ENCODE results near the gene ASB10. TPM values are rescaled to one million over a fixed set of nuclear protein-coding genes. Genes with fewer than 3 reads are reported as not detected.

Gene ASB10
- total RNA-seq, 1 donor from 2014 or later = not detected

GRCh38 chr7:151211155-151211772 is 24.2 kb upstream of the ASB10 start:
- DNase-seq (ENCODE audit: low spot score) = no peak
- H3K4me3 Mint-ChIP-seq (ENCODE audit: unreplicated experiment) = no peak overlapping the region
- peaks cover 35% of the 10 kb centered on the region for H3K36me3 Mint-ChIP-seq (ENCODE audit: low read depth, unreplicated experiment)
- TF ChIP-seq CTCF (IDR thresholded peaks at IDR 0.05; ENCODE audit: unreplicated experiment) = no peak
- no peaks in the 10 kb centered on the region for H3K9me3 Mint-ChIP-seq (ENCODE audit: unreplicated experiment)
- H3K27me3 Mint-ChIP-seq (ENCODE audit: unreplicated experiment) = peaks cover 3% of the 10 kb centered on the region
- no peak overlapping the region for H3K27ac Mint-ChIP-seq (ENCODE audit: unreplicated experiment)
- no peaks in the 10 kb centered on the region for H3K4me1 Mint-ChIP-seq (ENCODE audit: unreplicated experiment)

DNA sequence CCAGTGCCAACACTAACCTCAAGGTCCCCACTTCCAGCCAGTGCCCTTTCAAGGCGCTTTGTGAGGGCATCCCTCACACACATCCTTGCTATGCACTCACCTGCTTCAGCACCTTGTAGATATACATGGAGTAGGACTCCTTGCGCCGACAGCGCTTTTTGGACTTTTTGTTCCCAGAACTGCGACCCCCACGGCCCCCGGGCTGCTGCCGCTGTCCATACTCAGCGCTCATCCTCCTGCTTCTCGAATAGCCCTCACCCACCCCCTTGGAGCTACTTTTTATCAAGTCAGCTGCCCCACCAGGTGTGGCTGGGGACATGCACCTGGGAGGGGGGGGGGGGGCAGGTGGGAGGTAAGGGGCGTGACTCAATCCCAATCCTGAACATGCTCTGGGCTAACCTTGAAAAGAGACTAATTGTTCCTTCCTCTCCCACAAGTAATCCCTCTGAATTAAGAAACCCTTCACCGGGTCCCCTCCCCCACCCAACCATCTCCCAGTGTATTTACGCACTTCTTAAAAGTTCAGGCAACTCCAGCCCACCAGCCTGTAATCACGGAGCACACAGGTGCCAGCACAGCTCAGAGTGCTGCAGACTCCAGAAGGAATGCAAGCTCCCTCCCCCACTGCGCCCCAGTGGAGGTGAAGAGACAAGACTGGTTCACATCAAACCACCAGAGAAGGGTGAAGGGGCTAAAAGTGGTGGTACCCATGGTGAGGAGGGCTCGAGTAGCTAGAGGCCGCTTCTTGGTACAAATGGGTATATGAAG is 23.2 kb upstream of the ASB10 start, which contains the start of gene H2BK1:
H2BK1 (minus strand) TSS at position 402 of the 768 bp plus-strand sequence; CDS start at position 232, 170 bp downstream.
- Mint-ChIP-seq H3K36me3 (ENCODE audit: low read depth, unreplicated experiment) (peaks cover 31% of the 10 kb centered on the region), H3K9me3 (ENCODE audit: unreplicated experiment) (no peaks in the 10 kb centered on the region), H3K27me3 (ENCODE audit: unreplicated experiment) (peaks cover 5% of the 10 kb centered on the region), H3K4me3 (ENCODE audit: unreplicated experiment) (peak within 1 kb of the TSS; percentile 2), H3K4me1 (ENCODE audit: unreplicated experiment) (no peaks in the 10 kb centered on the region), H3K27ac (ENCODE audit: unreplicated experiment) (peak within 1 kb of the TSS; percentile 55)
- no peak for DNase-seq (ENCODE audit: low spot score)
- TF ChIP-seq CTCF (IDR thresholded peaks at IDR 0.05; ENCODE audit: unreplicated experiment) = no peak

DNA sequence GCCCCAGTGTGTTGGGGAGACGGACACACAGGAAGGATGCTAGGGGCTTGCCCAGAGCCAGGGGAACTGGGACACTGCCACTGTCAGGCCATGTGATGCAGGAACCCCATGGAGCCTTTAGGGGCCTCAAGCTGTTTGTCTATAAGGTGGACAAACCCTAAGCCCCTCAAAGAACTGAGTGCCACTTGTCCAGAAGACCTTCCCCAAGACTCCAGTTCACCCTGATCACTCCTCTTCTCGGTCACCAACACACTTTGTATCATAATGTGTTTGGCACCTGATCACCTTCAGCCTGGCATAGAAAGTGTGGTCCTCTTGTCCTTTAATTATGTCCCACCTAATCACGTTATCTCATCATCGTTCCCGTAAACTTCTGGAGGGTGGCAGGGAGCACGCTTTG is 22.5 kb upstream of the ASB10 start:
- DNase-seq (ENCODE audit: low spot score) = no peak
- Mint-ChIP-seq H3K9me3 (ENCODE audit: unreplicated experiment) (no peaks in the 10 kb centered on the region), H3K36me3 (ENCODE audit: low read depth, unreplicated experiment) (peaks cover 26% of the 10 kb centered on the region), H3K4me3 (ENCODE audit: unreplicated experiment) (peak overlapping the region; percentile 2), H3K27me3 (ENCODE audit: unreplicated experiment) (peaks cover 7% of the 10 kb centered on the region), H3K27ac (ENCODE audit: unreplicated experiment) (peak overlapping the region; percentile 55), H3K4me1 (ENCODE audit: unreplicated experiment) (no peaks in the 10 kb centered on the region)
- no peak for TF ChIP-seq CTCF (IDR thresholded peaks at IDR 0.05; ENCODE audit: unreplicated experiment)

- Mint-ChIP-seq H3K4me3 (ENCODE audit: unreplicated experiment) (no peak overlapping the region), H3K27ac (ENCODE audit: unreplicated experiment) (no peak overlapping the region), H3K4me1 (ENCODE audit: unreplicated experiment) (no peaks in the 10 kb centered on the region), H3K9me3 (ENCODE audit: unreplicated experiment) (no peaks in the 10 kb centered on the region), H3K36me3 (ENCODE audit: low read depth, unreplicated experiment) (peaks cover 18% of the 10 kb centered on the region), H3K27me3 (ENCODE audit: unreplicated experiment) (peaks cover 7% of the 10 kb centered on the region)
- TF ChIP-seq CTCF (IDR thresholded peaks at IDR 0.05; ENCODE audit: unreplicated experiment) = no peak
- no peak for DNase-seq (ENCODE audit: low spot score)
Measured at GRCh38 chr7:151208253-151208862, 21.3 kb upstream of the ASB10 start.
